CD14-positive monocyte (primary cell): ENCODE data around the gene CAMKK2. TPM values are rescaled to one million over a fixed set of nuclear protein-coding genes. Genes with fewer than 3 reads are reported as not detected.

Source experiments
- DNase-seq, 3 donors: peaks; one replicate each; pipeline ENCODE4 v3.0.0-alpha.2; 2011 to 2022
- H2AFZ ChIP-seq: 2 replicates; pipeline ENCODE4 v1.6.0; 2012; ENCODE audit warnings: mild to moderate bottlenecking, low read depth, low read length, inconsistent platforms; ENCODE audit not compliant: insufficient read depth, poor library complexity, severe bottlenecking
- H3K27ac ChIP-seq, 2 donors: 1 replicate in 1 of 2; 2 replicates in 1 of 2; pipeline ENCODE4 v1.5.1; 2012 to 2013; ENCODE audit warnings: low read length in 2 of 2, control low read depth in 1 of 2, inconsistent platforms in 1 of 2, low read depth in 1 of 2, mild to moderate bottlenecking in 1 of 2
- H3K27me3 ChIP-seq, 2 donors: one replicate each; pipeline versions ENCODE4 v1.6.0 to v1.6.1; 2011 to 2013; ENCODE audit warnings: low read length in 2 of 2; ENCODE audit not compliant: control insufficient read depth in 2 of 2, insufficient read depth in 2 of 2
- H3K36me3 ChIP-seq, 2 donors: replicated peaks in 1 of 2; 1 replicate in 1 of 2; 2 replicates in 1 of 2; pipeline versions ENCODE4 v1.5.1 to v1.6.1; 2012 to 2013; ENCODE audit warnings: low read length in 2 of 2, control low read depth in 1 of 2, inconsistent platforms in 1 of 2, mild to moderate bottlenecking in 1 of 2; ENCODE audit not compliant: insufficient read depth in 2 of 2, control insufficient read depth in 1 of 2
- H3K4me1 ChIP-seq, 2 donors: 1 replicate in 1 of 2; 2 replicates in 1 of 2; pipeline versions ENCODE4 v1.5.1 to v1.6.1; 2012 to 2013; ENCODE audit warnings: low read length in 2 of 2, control low read depth in 1 of 2, inconsistent platforms in 1 of 2, mild to moderate bottlenecking in 1 of 2, moderate library complexity in 1 of 2; ENCODE audit not compliant: insufficient read depth in 2 of 2, control insufficient read depth in 1 of 2
- H3K4me2 ChIP-seq: replicated peaks from 2 replicates; pipeline ENCODE3; 2012; ENCODE audit warnings: low read length, moderate library complexity, mild to moderate bottlenecking; ENCODE audit not compliant: poor library complexity, severe bottlenecking; ENCODE audit errors: extremely low read depth
- H3K4me3 ChIP-seq, 3 experiments: fragments of 200-600 bp in 1 of 3; sonication (generic) in 1 of 3; replicated peaks in 1 of 3; 1 replicate in 2 of 3; 2 replicates in 1 of 3; pipeline ENCODE4 v1.5.1; 2011 to 2013; ENCODE audit warnings: low read length in 3 of 3, mild to moderate bottlenecking in 3 of 3, control low read depth in 2 of 3, low read depth in 2 of 3, inconsistent platforms in 1 of 3, moderate library complexity in 1 of 3
- H3K79me2 ChIP-seq: 2 replicates; pipeline ENCODE4 v1.6.0; 2012; ENCODE audit warnings: mild to moderate bottlenecking, control low read depth, inconsistent platforms, low read length, moderate library complexity; ENCODE audit not compliant: insufficient read depth
- H3K9ac ChIP-seq: 2 replicates; pipeline ENCODE4 v1.6.0; 2017; ENCODE audit warnings: low read length, mild to moderate bottlenecking; ENCODE audit not compliant: insufficient read depth, poor library complexity, severe bottlenecking
- H3K9me3 ChIP-seq, 2 donors: replicated peaks in 1 of 2; 1 replicate in 1 of 2; 2 replicates in 1 of 2; pipeline versions ENCODE4 v1.5.1 to v1.6.1; 2012 to 2013; ENCODE audit warnings: low read length in 2 of 2, control low read depth in 1 of 2; ENCODE audit not compliant: control insufficient read depth in 1 of 2, insufficient read depth in 1 of 2
- H4K20me1 ChIP-seq: 2 replicates; pipeline ENCODE4 v1.6.0; 2012; ENCODE audit warnings: mild to moderate bottlenecking, low read length, control low read depth, moderate library complexity; ENCODE audit not compliant: insufficient read depth
- H3K27ac Mint-ChIP-seq, 7 donors: one replicate each; pipeline ENCODE4 v1.8.0; 2020; ENCODE audit warnings: mild to moderate bottlenecking in 7 of 7, mixed read lengths in 7 of 7, moderate library complexity in 6 of 7, inconsistent platforms in 2 of 7
- H3K27me3 Mint-ChIP-seq, 3 donors: one replicate each; pipeline ENCODE4 v1.8.0; 2021 to 2022; ENCODE audit warnings: low read depth in 3 of 3, mild to moderate bottlenecking in 3 of 3, mixed read lengths in 3 of 3, moderate library complexity in 3 of 3, inconsistent platforms in 1 of 3
- H3K36me3 Mint-ChIP-seq, 2 donors: one replicate each; pipeline ENCODE4 v1.8.0; 2020; ENCODE audit warnings: mixed read lengths in 2 of 2, inconsistent platforms in 1 of 2, mild to moderate bottlenecking in 1 of 2
- H3K4me1 Mint-ChIP-seq: one replicate; pipeline ENCODE4 v1.8.0; 2020; ENCODE audit warnings: mild to moderate bottlenecking, mixed read lengths
- H3K4me3 Mint-ChIP-seq, 2 donors: one replicate each; pipeline ENCODE4 v1.8.0; 2020; ENCODE audit warnings: mild to moderate bottlenecking in 2 of 2, mixed read lengths in 2 of 2, moderate library complexity in 1 of 2
- H3K9me3 Mint-ChIP-seq, 7 donors: one replicate each; pipeline ENCODE4 v1.8.0; 2020 to 2022; ENCODE audit warnings: mixed read lengths in 7 of 7, mild to moderate bottlenecking in 6 of 7, moderate library complexity in 6 of 7, inconsistent platforms in 2 of 7
- CTCF ChIP-seq: fragments of 200-600 bp; IDR thresholded peaks from one replicate; pipeline ENCODE4 v1.8.0; 2022; ENCODE audit warnings: antibody characterized with exemption, mild to moderate bottlenecking
- WGBS: methylation state at CpG from one replicate; pipeline ENCODE4 v1.1.5; 2013; ENCODE audit warnings: missing lambda C conversion rate; ENCODE audit not compliant: insufficient coverage; 5-methylcytosine and 5-hydroxymethylcytosine counted together
- intact Hi-C, 2 donors: fragments of 100-400 bp; cut with micrococcal nuclease; formaldehyde crosslinking; loops; one replicate each; pipeline versions ENCODE4 v1.15.0 to v1.15.1; 2023
- polyA plus RNA-seq, 3 donors: library from polyadenylated mRNA; depleted of rRNA in 1 of 3; unstranded in 2 of 3; stranded (reverse) in 1 of 3; fragments of 300-500 nt in 2 of 3; fragments of >200 nt in 1 of 3; fragmentation: Illumina TruSeq in 2 of 3; gene quantifications; 1 replicate in 2 of 3; 2 replicates in 1 of 3; pipeline ENCODE4 v1.2.3, GENCODE V29; 2012 to 2021

CAMKK2 gene
- polyA plus RNA-seq, 3 donors: 55.6 to 71.4 (median 71.0) TPM

GRCh38 chr12:121245031-121245430, 51.5 kb downstream of the CAMKK2 start:
- Histone ChIP-seq H3K4me1 (peaks cover 18 to 19% of the 10 kb centered on the region in 2 donors), H2AFZ (no peak overlapping the region), H3K27ac (no peak overlapping the region), H3K79me2 (peaks cover 4% of the 10 kb centered on the region), H3K4me2 (no peak overlapping the region), H3K9ac (no peak overlapping the region), H3K4me3 (no peak overlapping the region), H3K9me3 (no peaks in the 10 kb centered on the region), H3K36me3 (peaks cover 67 to 79% of the 10 kb centered on the region in 2 donors), H4K20me1 (peaks cover 86% of the 10 kb centered on the region), H3K27me3 (no peaks in the 10 kb centered on the region)
- WGBS: 100% methylated on average over 5 of the region's 14 CpGs
- Mint-ChIP-seq H3K4me1 (peaks cover 23% of the 10 kb centered on the region), H3K36me3 (peaks cover 71 to 90% of the 10 kb centered on the region in 2 donors), H3K4me3 (no peak overlapping the region), H3K9me3 (peaks cover 0 to 3% (median 0%) of the 10 kb centered on the region in 7 donors), H3K27ac (peak overlapping the region in 3 of 7 donors; percentile 38 to 68 (median 58)), H3K27me3 (peaks cover 0 to 2% (median 0%) of the 10 kb centered on the region in 3 donors)
- no peak for DNase-seq
- no peak for TF ChIP-seq CTCF
- intact Hi-C loops: no loop called here

GRCh38 chr12:121241156-121241970, 55.1 kb downstream of the CAMKK2 start:
- Histone ChIP-seq H3K36me3 (peaks cover 53 to 67% of the 10 kb centered on the region in 2 donors), H3K27ac (peak overlapping the region; percentile 34 to 81), H3K4me3 (peak overlapping the region in 1 of 3 experiments; percentile 41), H3K27me3 (no peaks in the 10 kb centered on the region), H3K4me2 (peak overlapping the region; percentile 61), H3K79me2 (peaks cover 12% of the 10 kb centered on the region), H3K4me1 (peaks cover 41% of the 10 kb centered on the region in 2 donors), H2AFZ (no peak overlapping the region), H3K9ac (peak overlapping the region; percentile 29), H4K20me1 (peaks cover 89% of the 10 kb centered on the region), H3K9me3 (no peaks in the 10 kb centered on the region)
- Mint-ChIP-seq H3K27me3 (peaks cover 0 to 2% (median 0%) of the 10 kb centered on the region in 3 donors), H3K36me3 (peaks cover 55 to 74% of the 10 kb centered on the region in 2 donors), H3K4me1 (peaks cover 48% of the 10 kb centered on the region), H3K9me3 (peaks cover 0 to 3% (median 0%) of the 10 kb centered on the region in 7 donors), H3K4me3 (peak overlapping the region; percentile 62 to 74), H3K27ac (peak overlapping the region; percentile 80 to 93 (median 89))
- no peak for DNase-seq
- no peak for TF ChIP-seq CTCF
- intact Hi-C loops: no loop called here
- WGBS: 84% methylated on average over 5 of the region's 17 CpGs
